Spleen (tissue), 11 donors: Measurements from ENCODE around the gene PACRG. TPM values are rescaled to one million over a fixed set of nuclear protein-coding genes. Genes with fewer than 3 reads are reported as not detected.

Experiments
- DNase-seq: peaks from one replicate; pipeline ENCODE4 v3.0.0-alpha.2; 2020
- H3K27ac ChIP-seq, 8 donors: fragments of 200-600 bp; sonication (generic) in 7 of 8; 1 replicate in 4 of 8; 2 replicates in 4 of 8; pipeline versions ENCODE4 v1.5.0 to v1.8.0; 2016 to 2021; ENCODE audit warnings: inconsistent platforms in 4 of 8, mild to moderate bottlenecking in 4 of 8, moderate library complexity in 1 of 8
- H3K27me3 ChIP-seq, 7 donors: fragments of 200-600 bp; sonication (generic) in 6 of 7; replicated peaks in 1 of 7; 1 replicate in 4 of 7; 2 replicates in 3 of 7; pipeline versions ENCODE4 v1.5.0 to v1.8.0; 2016 to 2021; ENCODE audit warnings: inconsistent platforms in 3 of 7, mild to moderate bottlenecking in 1 of 7
- H3K36me3 ChIP-seq, 6 donors: fragments of 200-600 bp; sonication (generic) in 5 of 6; 1 replicate in 4 of 6; 2 replicates in 2 of 6; pipeline versions ENCODE4 v1.5.0 to v1.8.0; 2016 to 2021; ENCODE audit warnings: inconsistent platforms in 2 of 6
- H3K4me1 ChIP-seq, 6 donors: fragments of 200-600 bp; sonication (generic) in 5 of 6; 1 replicate in 3 of 6; 2 replicates in 3 of 6; pipeline versions ENCODE4 v1.5.0 to v1.8.0; 2016 to 2021; ENCODE audit warnings: inconsistent platforms in 3 of 6
- H3K4me3 ChIP-seq, 8 donors: fragments of 200-600 bp; sonication (generic) in 7 of 8; 1 replicate in 4 of 8; 2 replicates in 4 of 8; pipeline versions ENCODE4 v1.5.0 to v1.8.0; 2016 to 2021; ENCODE audit warnings: inconsistent platforms in 4 of 8, mild to moderate bottlenecking in 4 of 8, moderate library complexity in 2 of 8
- H3K9me3 ChIP-seq, 8 donors: fragments of 200-600 bp; sonication (generic) in 7 of 8; 1 replicate in 4 of 8; 2 replicates in 4 of 8; pipeline versions ENCODE4 v1.5.0 to v1.8.0; 2016 to 2021; ENCODE audit warnings: inconsistent platforms in 4 of 8
- POLR2A ChIP-seq, 3 donors: fragments of 450-650 bp; IDR thresholded peaks; one replicate each; pipeline ENCODE4 v1.5.1; 2017; ENCODE audit warnings: antibody characterized with exemption in 3 of 3, mild to moderate bottlenecking in 1 of 3
- POLR2AphosphoS5 ChIP-seq, 3 donors: sonication (generic); formaldehyde crosslinking; IDR thresholded peaks; one replicate each; pipeline ENCODE4 v1.5.1; 2017; ENCODE audit warnings: antibody characterized with exemption in 3 of 3
- WGBS, 5 donors: extraction: QIAGEN DNeasy Blood & Tissue Kit in 3 of 5; methylation state at CpG; one replicate each; pipeline versions ENCODE4 v1.1.5 to v1.1.7; 2013 to 2018; 5-methylcytosine and 5-hydroxymethylcytosine counted together
- intact Hi-C: fragments of 100-400 bp; cut with DNase I; formaldehyde crosslinking; loops from one replicate; pipeline ENCODE4 v1.15.0; 2023; ENCODE audit warnings: low total_unique reads
- polyA plus RNA-seq, 3 donors: library from polyadenylated mRNA; stranded (reverse); fragments of 200-250 nt; gene quantifications; one replicate each; pipeline ENCODE4 v1.2.1, GENCODE V29; 2013
- total RNA-seq, 7 donors: library from RNA; depleted of rRNA in 3 of 7; stranded (reverse); fragments of >200 nt in 3 of 7; fragmentation: NEBNext Ultra II Directional in 4 of 7; extraction: Animal tissue kit (Norgen Biotek cat#: 25700) in 4 of 7; gene quantifications; one replicate each; pipeline versions ENCODE4 v1.1.0 to v1.2.1, GENCODE V29; 2016 to 2021
- TF ChIP-seq, protein P1 (sequence below), 11 experiments: fragments of 200-600 bp in 7 of 11; fragments of 450-650 bp in 4 of 11; sonication (generic) in 4 of 11; IDR thresholded peaks in 8 of 11; conservative IDR thresholded peaks in 3 of 11; 1 replicate in 7 of 11; 2 replicates in 4 of 11; pipeline versions ENCODE4 v1.4.0 to v1.8.0; 2016 to 2021; ENCODE audit warnings: antibody characterized with exemption in 11 of 11, inconsistent platforms in 4 of 11, mild to moderate bottlenecking in 1 of 11
- donor health status: healthy with polysubstance abuse.
- donor health status: DM: no; HTN: no; CAD: no; lungs with moderate emphysema.
- donor health status: DM: no; HTN: no; CAD: no.
- donor health status: Bipolar disorder and iron deficiency.
- donor health status: healthy.
- donor health status: DM: no; HTN: no; CAD: no.
- donor health status: DM: yes; HTN: yes; CAD: no.

PACRG gene
- total and polyA plus RNA-seq, 10 donors, result 0.32 to 2.0 (median 1.0) TPM; not detected in 5

DNA sequence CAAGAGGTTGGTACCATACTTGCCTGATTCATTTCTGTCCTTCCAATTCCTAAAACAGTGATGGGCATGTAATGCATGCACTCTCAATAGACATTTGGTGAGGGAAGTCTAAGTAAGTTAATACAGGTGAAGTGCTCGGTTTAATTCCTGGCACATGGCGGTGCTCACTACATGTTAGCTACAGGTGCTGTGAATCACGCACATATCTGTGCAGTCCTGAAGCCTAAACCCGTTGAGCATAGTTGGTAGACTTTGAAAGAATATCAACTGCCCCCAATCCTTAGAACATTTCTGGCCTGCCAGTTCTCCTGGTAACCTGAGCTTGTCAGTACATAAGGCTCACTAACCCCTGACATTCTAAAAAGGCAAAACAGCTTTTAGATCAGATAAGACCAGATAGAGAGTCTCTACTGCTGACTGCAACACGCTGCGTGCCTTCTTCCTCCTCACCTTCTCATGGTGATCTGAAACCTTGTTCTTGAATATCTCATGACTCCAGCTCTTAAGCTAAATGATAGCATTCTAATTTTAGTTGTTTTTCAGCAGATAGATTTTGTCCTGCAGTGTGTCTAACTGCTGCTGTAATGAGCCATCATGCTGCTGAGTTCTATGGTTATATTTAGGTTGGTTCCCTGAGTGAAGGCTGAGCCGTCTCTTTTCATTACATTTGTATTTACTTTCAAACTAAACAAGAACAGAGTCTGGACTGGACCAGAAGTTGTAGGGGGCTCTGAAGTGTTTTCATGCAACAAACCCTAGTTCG lies 358.3 kb downstream of the PACRG start:
- TF ChIP-seq POLR2AphosphoS5 (IDR thresholded peaks at IDR 0.05) (no peak), POLR2A (IDR thresholded peaks at IDR 0.05) (no peak)
- TF ChIP-seq, protein P1, sequence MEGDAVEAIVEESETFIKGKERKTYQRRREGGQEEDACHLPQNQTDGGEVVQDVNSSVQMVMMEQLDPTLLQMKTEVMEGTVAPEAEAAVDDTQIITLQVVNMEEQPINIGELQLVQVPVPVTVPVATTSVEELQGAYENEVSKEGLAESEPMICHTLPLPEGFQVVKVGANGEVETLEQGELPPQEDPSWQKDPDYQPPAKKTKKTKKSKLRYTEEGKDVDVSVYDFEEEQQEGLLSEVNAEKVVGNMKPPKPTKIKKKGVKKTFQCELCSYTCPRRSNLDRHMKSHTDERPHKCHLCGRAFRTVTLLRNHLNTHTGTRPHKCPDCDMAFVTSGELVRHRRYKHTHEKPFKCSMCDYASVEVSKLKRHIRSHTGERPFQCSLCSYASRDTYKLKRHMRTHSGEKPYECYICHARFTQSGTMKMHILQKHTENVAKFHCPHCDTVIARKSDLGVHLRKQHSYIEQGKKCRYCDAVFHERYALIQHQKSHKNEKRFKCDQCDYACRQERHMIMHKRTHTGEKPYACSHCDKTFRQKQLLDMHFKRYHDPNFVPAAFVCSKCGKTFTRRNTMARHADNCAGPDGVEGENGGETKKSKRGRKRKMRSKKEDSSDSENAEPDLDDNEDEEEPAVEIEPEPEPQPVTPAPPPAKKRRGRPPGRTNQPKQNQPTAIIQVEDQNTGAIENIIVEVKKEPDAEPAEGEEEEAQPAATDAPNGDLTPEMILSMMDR (IDR thresholded peaks at IDR 0.05 in 8 of 11, conservative IDR thresholded peaks at IDR 0.05 in 3 of 11), result no peak
- Histone ChIP-seq H3K27me3 (no peaks in the 10 kb centered on the region), H3K4me1 (no peaks in the 10 kb centered on the region), H3K4me3 (no peak overlapping the region), H3K36me3 (no peaks in the 10 kb centered on the region), H3K9me3 (no peaks in the 10 kb centered on the region), H3K27ac (no peak overlapping the region)
- intact Hi-C loops, result no loop called here
- 69 to 76% (median 71%) methylated on average over 8 of the region's 8 CpGs for WGBS, 5 donors
- DNase-seq, result no peak

DNA sequence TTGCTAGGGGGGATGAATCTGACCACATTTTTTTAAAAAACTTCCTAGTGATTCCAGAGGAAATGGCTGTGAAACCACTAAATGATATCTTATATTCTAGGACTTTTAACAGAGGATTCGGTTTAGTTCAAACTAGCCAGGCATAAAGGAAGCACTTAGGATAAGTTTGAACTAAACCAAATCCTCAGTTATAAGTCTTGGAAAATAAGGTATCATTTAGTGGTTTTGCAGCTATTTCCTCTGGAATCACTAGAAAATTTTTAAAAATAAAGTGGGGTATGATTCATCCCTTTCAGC lies 358.8 kb downstream of the PACRG start:
- TF ChIP-seq POLR2A (IDR thresholded peaks at IDR 0.05), result no peak
- H3K27ac ChIP-seq, result no peak overlapping the region

DNA sequence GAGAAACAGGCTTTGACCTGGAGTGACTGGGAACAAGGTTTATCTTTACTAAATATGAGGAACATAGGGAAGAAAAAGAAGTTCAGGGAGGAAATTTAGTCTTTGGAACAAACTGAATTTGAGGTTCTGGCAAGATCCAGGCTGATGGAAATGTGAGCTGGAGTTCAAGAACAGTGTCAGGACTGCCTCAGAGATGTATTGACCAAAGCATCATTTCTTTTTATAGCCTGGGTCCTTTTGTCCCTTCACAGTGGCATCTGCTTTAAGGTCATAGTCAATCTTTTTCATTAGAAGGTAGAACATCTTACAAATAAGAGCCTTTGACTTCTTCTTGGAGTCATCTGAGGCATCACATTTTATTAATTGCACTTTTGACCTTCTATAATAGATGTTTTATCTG lies 360.2 kb downstream of the PACRG start:
- no peak overlapping the region for H3K4me3 ChIP-seq
- H3K36me3 ChIP-seq, result no peaks in the 10 kb centered on the region
- TF ChIP-seq POLR2A (IDR thresholded peaks at IDR 0.05) (no peak), POLR2AphosphoS5 (IDR thresholded peaks at IDR 0.05) (no peak)
- TF ChIP-seq, protein P1 (IDR thresholded peaks at IDR 0.05 in 8 of 11, conservative IDR thresholded peaks at IDR 0.05 in 3 of 11), result no peak
- DNase-seq, result no peak
- H3K27ac ChIP-seq, result no peak overlapping the region
- intact Hi-C loops, result no loop called here
- H3K27me3 ChIP-seq, result no peaks in the 10 kb centered on the region
- no peaks in the 10 kb centered on the region for H3K4me1 ChIP-seq
- no peaks in the 10 kb centered on the region for H3K9me3 ChIP-seq

More for the DNA sequence above, 358.8 kb downstream of the PACRG start:
- intact Hi-C loops, result no loop called here
- WGBS, 5 donors, result 31 to 43% (median 41%) methylated on average over 1 of the region's 1 CpG
- Histone ChIP-seq H3K4me1 (no peaks in the 10 kb centered on the region), H3K4me3 (no peak overlapping the region), H3K9me3 (no peaks in the 10 kb centered on the region), H3K36me3 (no peaks in the 10 kb centered on the region), H3K27me3 (no peaks in the 10 kb centered on the region)
- no peak for DNase-seq

DNA sequence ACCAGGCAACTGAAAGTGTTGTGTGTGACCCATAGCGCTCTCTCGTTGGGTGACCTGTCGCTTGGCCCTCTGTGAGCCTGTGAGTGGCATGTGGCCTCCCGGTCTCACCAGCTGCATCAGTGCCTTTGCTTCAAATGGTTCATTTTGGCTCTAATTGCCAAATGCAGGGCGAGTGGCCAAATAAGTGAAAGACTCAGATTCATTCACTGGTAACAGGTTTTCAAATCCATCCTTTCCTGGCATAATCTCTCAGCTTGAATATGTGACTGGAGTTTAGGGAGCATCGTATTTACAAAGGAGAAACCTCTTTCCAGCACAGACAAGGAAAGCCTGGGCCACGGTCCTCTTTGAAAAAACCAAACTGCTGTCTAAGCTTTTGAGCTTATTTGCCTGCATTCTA lies 365.1 kb downstream of the PACRG start:
- intact Hi-C loops, result no loop called here
- no peaks in the 10 kb centered on the region for H3K4me1 ChIP-seq
- no peak overlapping the region for H3K4me3 ChIP-seq
- WGBS, 5 donors, result 81 to 89% (median 85%) methylated on average over 7 of the region's 7 CpGs
- no peaks in the 10 kb centered on the region for H3K27me3 ChIP-seq
- H3K9me3 ChIP-seq, result peaks cover 0 to 3% (median 0%) of the 10 kb centered on the region in 8 donors
- no peak for DNase-seq
- H3K27ac ChIP-seq, result no peak overlapping the region
- H3K36me3 ChIP-seq, result no peaks in the 10 kb centered on the region
- TF ChIP-seq, protein P1 (IDR thresholded peaks at IDR 0.05 in 8 of 11, conservative IDR thresholded peaks at IDR 0.05 in 3 of 11), result no peak
- TF ChIP-seq POLR2A (IDR thresholded peaks at IDR 0.05), result no peak

DNA sequence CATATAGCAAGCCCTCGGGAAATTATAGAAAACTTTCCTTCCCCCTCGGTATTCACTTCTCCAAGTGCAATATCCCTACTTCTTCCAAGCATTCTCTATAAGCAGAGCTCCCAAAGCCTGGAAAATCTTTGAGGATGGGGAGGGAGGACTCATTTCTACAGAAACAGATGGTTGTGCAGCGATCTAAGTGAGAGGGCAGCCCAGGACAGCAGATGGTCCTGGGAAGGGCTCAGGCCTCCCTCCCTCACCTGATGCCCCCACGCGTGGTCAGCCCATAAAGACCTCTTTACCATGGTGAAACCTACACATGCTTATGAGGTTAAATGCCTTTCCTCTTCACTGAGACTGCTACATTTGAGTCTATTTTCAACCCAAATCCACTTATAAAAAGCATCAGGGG lies 367.1 kb downstream of the PACRG start:
- Histone ChIP-seq H3K4me1 (no peaks in the 10 kb centered on the region), H3K4me3 (no peak overlapping the region), H3K36me3 (no peaks in the 10 kb centered on the region), H3K27ac (no peak overlapping the region), H3K9me3 (peaks cover 0 to 5% (median 0%) of the 10 kb centered on the region in 8 donors), H3K27me3 (no peaks in the 10 kb centered on the region)
- no peak for DNase-seq
- WGBS, 5 donors, result 63 to 90% (median 84%) methylated on average over 5 of the region's 5 CpGs
- no peak for TF ChIP-seq POLR2A (IDR thresholded peaks at IDR 0.05)
- TF ChIP-seq POLR2AphosphoS5 (IDR thresholded peaks at IDR 0.05), result no peak
- TF ChIP-seq, protein P1 (IDR thresholded peaks at IDR 0.05 in 8 of 11, conservative IDR thresholded peaks at IDR 0.05 in 3 of 11), result no peak
- intact Hi-C loops, result no loop called here
